Stimulated activated memory B cell treated with anti-CD40 and anti-IgM and Interleukin-4, amounts not matched to agents 10 μg/mL and 1 μg/mL and 100 μg/mL, for 72 hours (primary cell): ENCODE data around the gene SEMA3B.

Experiments
- ATAC-seq: fragments of 150-1000 bp; cut with Tn5 transposase; 2 replicates; pipeline ENCODE4 v1.10.0; 2021
- H3K27ac Mint-ChIP-seq: one replicate; pipeline ENCODE4 v1.8.0; 2022; ENCODE audit warnings: mild to moderate bottlenecking, mixed read lengths
- H3K27me3 Mint-ChIP-seq: one replicate; pipeline ENCODE4 v1.8.0; 2022; ENCODE audit warnings: mixed read lengths
- H3K36me3 Mint-ChIP-seq: one replicate; pipeline ENCODE4 v1.8.0; 2022; ENCODE audit warnings: mixed read lengths
- H3K4me1 Mint-ChIP-seq: one replicate; pipeline ENCODE4 v1.8.0; 2022; ENCODE audit warnings: mixed read lengths
- H3K4me3 Mint-ChIP-seq: one replicate; pipeline ENCODE4 v1.8.0; 2022; ENCODE audit warnings: mild to moderate bottlenecking, moderate library complexity, mixed read lengths
- H3K9me3 Mint-ChIP-seq: one replicate; pipeline ENCODE4 v1.8.0; 2022; ENCODE audit warnings: mixed read lengths

Gene SEMA3B

DNA sequence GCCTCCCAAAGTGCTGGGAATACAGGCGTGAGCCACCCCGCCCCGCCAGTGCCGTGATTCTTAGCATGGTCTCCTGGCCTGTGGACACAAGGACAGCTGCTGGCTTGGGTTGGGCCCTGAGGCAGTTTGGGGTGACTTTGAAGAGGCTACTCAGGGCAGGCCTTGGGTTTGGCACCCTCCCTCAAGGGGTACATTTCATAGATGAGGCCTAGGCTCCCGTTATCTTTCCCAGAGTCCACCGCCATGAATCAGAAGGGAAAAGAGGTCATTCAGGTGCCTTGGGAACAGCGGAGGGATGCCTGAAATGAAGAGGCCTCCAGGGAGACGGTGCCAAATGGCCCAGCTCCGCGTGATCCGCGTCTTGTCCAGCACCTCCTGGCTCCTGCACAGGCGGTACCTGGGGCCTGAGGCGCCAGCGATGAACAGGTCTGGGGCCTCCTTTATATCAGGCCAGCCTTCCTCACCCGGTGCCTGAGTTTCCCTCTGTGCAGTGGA lies 23.6 kb upstream of the SEMA3B start:
- no peak for ATAC-seq
- Mint-ChIP-seq H3K4me3 (peak overlapping the region; percentile 77), H3K4me1 (peaks cover 97% of the 10 kb centered on the region), H3K27me3 (no peaks in the 10 kb centered on the region), H3K27ac (peak overlapping the region; percentile 95), H3K9me3 (no peaks in the 10 kb centered on the region), H3K36me3 (peaks cover 13% of the 10 kb centered on the region)

DNA sequence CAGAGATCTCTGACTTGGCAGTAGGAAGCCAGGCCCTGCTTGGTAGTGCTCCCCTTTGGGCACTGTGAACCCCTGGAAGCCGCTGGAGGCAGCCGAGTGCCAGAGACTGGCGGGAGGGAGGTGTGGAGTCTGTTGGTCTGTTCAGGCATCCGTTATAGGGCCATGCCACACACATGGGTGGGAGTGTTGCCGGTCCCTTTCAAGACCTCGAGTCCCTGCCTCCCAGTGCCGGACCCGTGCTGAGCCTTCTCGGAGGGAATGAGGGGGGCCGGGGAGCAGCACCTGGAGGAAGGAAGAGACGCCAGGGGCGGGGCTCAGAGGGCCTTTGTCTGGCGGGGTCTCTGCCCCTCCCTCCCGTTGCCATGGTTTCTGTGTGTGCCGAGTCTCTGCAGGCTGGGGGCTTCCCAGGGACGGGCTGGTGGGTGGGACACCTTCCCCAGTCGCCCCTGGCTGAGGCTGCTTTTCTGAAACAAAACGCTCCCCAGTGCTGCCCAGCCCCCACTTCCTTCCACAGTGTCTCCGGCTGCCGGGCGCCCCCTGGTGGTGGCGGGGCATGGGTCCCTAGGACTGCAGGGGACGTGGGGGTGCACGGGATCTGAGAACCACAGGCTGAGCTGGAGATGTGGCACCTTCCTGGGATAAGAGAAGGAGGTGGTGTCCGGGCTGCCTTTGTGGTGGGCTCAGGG lies 23.0 kb upstream of the SEMA3B start:
- peak; percentile 91 for ATAC-seq
- peaks cover 97% of the 10 kb centered on the region for H3K4me1 Mint-ChIP-seq

DNA sequence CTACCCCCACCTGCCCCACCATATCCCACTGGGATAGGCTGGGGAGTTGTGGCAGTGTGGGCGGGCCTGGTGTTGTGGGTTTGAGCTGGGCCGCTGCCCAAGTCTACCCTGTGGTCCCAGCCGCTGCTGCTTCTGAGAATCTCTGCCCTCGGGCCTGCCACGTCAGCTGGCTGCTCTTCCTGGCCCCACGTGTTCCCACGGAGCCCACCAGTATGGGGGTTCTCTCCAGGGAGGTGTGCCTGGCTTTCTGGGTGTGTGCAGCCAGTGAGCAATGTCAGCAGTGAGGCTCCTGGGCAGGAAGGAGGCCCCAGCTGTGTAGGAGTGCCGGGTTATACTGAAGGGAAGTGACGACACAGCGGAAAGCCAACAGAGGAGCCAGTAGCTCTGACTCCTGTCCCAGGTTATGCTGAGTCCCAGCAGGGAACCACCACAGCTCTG lies 22.4 kb upstream of the SEMA3B start:
- peak; percentile 76 for ATAC-seq
- H3K9me3 Mint-ChIP-seq, result no peaks in the 10 kb centered on the region

More for the DNA sequence above, 23.0 kb upstream of the SEMA3B start:
- H3K27me3 Mint-ChIP-seq, result no peaks in the 10 kb centered on the region
- no peaks in the 10 kb centered on the region for H3K9me3 Mint-ChIP-seq
- peak overlapping the region; percentile 95 for H3K27ac Mint-ChIP-seq
- peaks cover 18% of the 10 kb centered on the region for H3K36me3 Mint-ChIP-seq
- peak overlapping the region; percentile 77 for H3K4me3 Mint-ChIP-seq

DNA sequence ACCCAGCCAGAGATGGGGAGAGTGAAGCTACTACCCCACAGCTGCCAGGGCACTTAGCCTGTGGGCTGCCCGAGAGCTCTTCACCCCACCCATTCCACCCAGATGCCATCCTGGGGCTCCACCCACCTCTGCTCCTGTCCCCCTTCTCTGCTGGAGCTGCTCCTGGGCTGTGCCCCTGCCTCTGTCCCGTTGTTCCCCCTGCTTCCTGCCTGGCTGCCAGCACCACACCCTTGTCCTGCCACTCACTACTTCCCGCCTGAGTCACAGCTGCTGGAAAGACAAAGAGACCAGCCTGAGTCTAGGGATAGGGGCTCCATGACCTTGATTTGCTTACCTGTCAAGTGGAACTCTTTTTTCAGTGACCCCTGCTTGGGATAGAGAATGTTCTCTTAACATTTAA lies 20.6 kb upstream of the SEMA3B start:
- no peaks in the 10 kb centered on the region for H3K9me3 Mint-ChIP-seq
- H3K4me1 Mint-ChIP-seq, result peaks cover 82% of the 10 kb centered on the region
- H3K36me3 Mint-ChIP-seq, result peaks cover 18% of the 10 kb centered on the region
- no peak for ATAC-seq
- no peaks in the 10 kb centered on the region for H3K27me3 Mint-ChIP-seq
- H3K27ac Mint-ChIP-seq, result peak overlapping the region; percentile 57
- H3K4me3 Mint-ChIP-seq, result no peak overlapping the region

More for the DNA sequence above, 22.4 kb upstream of the SEMA3B start:
- peak overlapping the region; percentile 95 for H3K27ac Mint-ChIP-seq
- peaks cover 97% of the 10 kb centered on the region for H3K4me1 Mint-ChIP-seq
- no peaks in the 10 kb centered on the region for H3K27me3 Mint-ChIP-seq
- peaks cover 17% of the 10 kb centered on the region for H3K36me3 Mint-ChIP-seq
- H3K4me3 Mint-ChIP-seq, result peak overlapping the region; percentile 77

DNA sequence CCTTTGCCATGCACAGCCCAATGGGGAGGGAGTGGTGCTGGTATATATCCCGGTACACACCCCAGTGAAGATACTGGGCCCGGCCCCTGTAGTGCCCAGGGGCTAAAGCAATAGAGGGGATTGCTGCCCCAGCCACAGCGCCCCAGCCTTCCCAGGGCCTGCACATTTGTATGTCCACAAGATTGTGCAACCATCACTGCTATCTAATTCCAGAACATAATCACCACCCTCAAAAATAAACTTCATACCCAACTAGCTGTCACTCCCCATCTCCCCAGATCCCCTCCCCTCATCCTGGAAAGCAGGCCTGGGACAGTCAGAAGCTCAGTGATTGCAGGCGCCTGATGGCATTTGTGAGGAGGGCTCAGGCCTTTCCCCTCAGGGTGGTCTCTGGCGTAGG lies 19.5 kb upstream of the SEMA3B start:
- Mint-ChIP-seq H3K27ac (no peak overlapping the region), H3K4me1 (peaks cover 82% of the 10 kb centered on the region), H3K36me3 (peaks cover 25% of the 10 kb centered on the region), H3K27me3 (no peaks in the 10 kb centered on the region), H3K9me3 (no peaks in the 10 kb centered on the region), H3K4me3 (no peak overlapping the region)
- no peak for ATAC-seq

DNA sequence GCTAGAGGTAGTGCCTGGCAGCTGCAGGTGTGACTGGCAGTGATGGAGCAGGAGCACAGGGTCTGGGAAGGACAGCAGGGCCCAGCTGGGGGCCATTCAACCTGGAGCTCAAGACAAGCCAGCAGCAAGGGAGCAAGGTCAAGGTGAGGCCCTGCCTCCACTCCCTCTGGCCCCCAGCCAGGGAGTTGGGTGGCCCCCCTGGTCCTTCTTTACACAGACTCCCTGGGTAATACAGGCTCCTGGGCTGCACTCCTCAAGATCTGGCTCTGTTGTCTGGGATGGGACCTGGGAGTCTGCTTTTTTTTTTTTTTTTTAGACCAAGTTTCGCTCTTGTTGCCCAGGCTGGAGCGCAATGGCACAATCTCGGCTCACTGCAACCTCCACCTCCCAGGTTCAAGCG lies 18.4 kb upstream of the SEMA3B start:
- Mint-ChIP-seq H3K27me3 (no peaks in the 10 kb centered on the region), H3K27ac (peak overlapping the region; percentile 43), H3K9me3 (no peaks in the 10 kb centered on the region), H3K4me1 (peaks cover 77% of the 10 kb centered on the region), H3K36me3 (peaks cover 30% of the 10 kb centered on the region), H3K4me3 (no peak overlapping the region)
- ATAC-seq, result no peak

DNA sequence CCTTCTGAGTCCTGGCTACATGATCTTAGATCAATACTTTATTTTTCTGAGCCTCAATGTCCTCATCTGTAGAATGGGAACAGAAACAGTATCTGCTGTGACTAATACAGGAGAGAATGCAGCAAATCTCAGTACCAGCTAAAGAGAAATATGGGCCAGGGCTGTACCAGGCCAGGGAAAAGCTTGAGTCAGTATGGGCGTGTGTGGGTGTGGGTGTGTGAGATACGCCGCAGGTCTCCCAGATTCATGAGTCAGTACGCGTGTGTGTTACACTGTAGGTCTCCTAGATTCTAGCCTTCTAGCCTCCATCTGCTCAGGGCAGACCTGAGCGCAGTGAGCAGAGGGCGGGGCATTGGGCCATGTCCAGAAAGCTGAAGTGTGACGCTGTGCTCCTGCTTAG lies 17.7 kb upstream of the SEMA3B start:
- no peak for ATAC-seq
- H3K27me3 Mint-ChIP-seq, result no peaks in the 10 kb centered on the region
- H3K36me3 Mint-ChIP-seq, result peaks cover 30% of the 10 kb centered on the region
- H3K9me3 Mint-ChIP-seq, result no peaks in the 10 kb centered on the region
- peaks cover 70% of the 10 kb centered on the region for H3K4me1 Mint-ChIP-seq
- no peak overlapping the region for H3K4me3 Mint-ChIP-seq
- H3K27ac Mint-ChIP-seq, result no peak overlapping the region

DNA sequence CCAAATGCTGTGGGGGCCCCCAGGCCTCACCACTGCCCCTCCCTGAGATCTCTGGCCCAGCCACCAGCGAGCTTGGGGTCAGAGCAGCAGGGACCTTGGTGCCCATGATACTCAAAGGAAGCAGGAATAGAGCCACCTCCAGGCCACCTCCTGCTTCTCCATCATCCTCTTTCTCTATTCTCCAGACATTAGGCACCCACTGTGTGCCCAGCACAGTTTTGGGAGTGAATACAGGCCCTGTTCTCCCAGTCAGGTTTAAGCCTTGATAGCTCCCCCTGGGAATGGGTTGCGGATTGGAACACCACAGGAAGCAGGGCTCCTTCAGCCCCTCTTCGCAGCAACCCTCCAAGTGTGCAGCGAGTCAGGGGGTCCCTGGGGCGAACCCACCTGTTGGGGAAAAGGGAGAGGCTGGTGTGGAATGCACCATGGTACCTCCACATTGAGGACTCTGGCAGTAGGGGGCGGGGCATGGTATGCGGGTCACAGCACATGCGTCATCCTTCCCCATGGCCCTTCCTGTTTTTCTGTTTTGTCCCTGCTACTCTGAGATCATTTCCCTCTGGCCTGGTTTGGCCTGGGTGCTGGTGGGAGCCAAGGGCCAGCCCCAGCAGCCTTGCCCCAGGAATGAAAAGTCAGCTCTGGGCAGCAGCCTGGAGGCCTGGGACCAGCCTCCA lies 14.2 kb upstream of the SEMA3B start:
- H3K27me3 Mint-ChIP-seq, result no peaks in the 10 kb centered on the region
- no peaks in the 10 kb centered on the region for H3K9me3 Mint-ChIP-seq
- no peak overlapping the region for H3K4me3 Mint-ChIP-seq
- peaks cover 47% of the 10 kb centered on the region for H3K4me1 Mint-ChIP-seq
- H3K36me3 Mint-ChIP-seq, result peaks cover 55% of the 10 kb centered on the region
- peak overlapping the region; percentile 65 for H3K27ac Mint-ChIP-seq
- no peak for ATAC-seq

DNA sequence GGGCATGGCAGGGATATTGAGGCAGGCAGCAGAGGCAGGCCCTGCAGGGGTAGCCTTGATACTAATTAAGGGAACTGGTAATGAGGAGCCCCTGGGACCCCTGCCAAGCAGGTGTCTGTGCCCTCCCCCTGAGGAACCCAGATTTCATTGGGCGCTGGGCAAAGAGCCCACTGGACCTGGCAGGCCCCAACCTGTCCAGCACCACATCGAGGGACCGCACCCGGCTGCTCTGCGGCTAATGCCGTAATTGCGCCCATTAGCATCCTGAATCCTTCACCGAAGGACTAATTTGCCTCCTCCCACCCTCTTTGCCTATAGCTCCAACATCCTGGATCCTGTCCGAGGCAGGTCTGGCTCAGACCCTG lies 13.7 kb upstream of the SEMA3B start:
- ATAC-seq, result no peak
- Mint-ChIP-seq H3K4me3 (no peak overlapping the region), H3K9me3 (no peaks in the 10 kb centered on the region), H3K36me3 (peaks cover 52% of the 10 kb centered on the region), H3K27me3 (no peaks in the 10 kb centered on the region), H3K4me1 (peaks cover 46% of the 10 kb centered on the region), H3K27ac (peak overlapping the region; percentile 65)

DNA sequence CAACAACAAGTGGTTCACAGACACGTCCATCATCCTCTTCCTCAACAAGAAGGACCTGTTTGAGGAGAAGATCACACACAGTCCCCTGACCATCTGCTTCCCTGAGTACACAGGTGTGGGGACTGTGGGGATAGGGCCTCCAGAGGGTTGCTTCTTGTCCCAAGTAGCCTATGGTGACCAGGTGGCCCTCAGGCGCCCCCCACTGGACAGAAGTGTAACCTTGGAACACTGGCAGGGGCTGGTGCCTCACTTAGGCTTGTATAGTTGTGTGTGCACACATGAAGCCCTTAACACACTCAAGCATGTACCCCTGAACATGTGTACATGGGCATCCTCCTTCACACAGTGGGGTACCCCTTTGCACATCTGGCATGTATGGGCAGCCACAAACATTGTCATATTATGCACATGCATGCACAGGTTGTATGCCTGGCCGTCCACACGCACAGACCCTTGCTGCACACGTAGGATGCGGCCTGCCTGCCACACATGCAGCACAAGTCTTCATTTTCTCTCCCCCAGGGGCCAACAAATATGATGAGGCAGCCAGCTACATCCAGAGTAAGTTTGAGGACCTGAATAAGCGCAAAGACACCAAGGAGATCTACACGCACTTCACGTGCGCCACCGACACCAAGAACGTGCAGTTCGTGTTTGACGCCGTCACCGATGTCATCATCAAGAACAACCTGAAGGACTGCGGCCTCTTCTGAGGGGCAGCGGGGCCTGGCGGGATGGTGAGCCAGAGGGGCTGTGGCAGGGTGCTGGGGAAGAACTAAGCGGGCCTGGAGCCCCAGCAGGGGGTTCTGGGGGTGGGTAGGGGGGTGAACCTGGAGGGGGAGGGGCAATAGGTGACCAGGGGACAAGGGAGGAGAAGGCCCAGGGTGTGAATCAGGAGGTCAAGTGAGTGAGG lies 11.7 kb upstream of the SEMA3B start:
- Mint-ChIP-seq H3K36me3 (peaks cover 43% of the 10 kb centered on the region), H3K9me3 (no peaks in the 10 kb centered on the region), H3K4me1 (peaks cover 36% of the 10 kb centered on the region)

DNA sequence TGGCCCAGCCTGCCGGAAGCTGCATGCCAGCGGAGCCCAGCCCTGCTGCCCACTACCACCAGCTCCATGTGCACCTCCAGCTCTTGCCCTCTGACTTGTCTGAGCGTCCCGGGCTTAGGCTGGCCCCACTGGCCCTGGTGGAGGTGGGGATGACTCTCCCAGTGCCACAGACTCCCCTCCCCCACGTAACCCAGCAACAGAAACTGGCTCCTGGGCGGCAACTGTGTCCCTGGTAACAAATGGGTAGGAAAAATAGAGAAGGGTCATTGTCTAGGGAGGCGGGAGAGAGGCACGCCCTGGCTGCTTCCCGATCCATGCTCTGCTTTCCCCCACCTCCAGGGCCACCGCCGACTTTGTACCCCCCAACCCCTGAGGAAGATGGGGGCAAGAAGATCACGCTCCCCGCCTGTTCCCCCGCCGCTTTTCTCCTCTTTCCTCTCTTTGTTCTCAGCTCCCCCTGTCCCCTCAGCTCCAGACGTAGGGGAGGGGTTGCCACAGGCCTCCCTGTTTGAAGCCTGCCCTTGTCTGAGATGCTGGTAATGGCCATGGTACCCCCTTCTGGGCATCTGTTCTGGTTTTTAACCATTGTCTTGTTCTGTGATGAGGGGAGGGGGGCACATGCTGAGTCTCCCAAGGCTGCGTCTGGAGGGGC lies 10.8 kb upstream of the SEMA3B start:
- ATAC-seq, result no peak
- no peaks in the 10 kb centered on the region for H3K9me3 Mint-ChIP-seq
- H3K4me1 Mint-ChIP-seq, result peaks cover 35% of the 10 kb centered on the region
- no peaks in the 10 kb centered on the region for H3K27me3 Mint-ChIP-seq
- H3K36me3 Mint-ChIP-seq, result peaks cover 43% of the 10 kb centered on the region
- H3K27ac Mint-ChIP-seq, result no peak overlapping the region
- H3K4me3 Mint-ChIP-seq, result no peak overlapping the region

More for the DNA sequence above, 11.7 kb upstream of the SEMA3B start:
- ATAC-seq, result no peak
- Mint-ChIP-seq H3K27ac (no peak overlapping the region), H3K27me3 (no peaks in the 10 kb centered on the region), H3K4me3 (no peak overlapping the region)

DNA sequence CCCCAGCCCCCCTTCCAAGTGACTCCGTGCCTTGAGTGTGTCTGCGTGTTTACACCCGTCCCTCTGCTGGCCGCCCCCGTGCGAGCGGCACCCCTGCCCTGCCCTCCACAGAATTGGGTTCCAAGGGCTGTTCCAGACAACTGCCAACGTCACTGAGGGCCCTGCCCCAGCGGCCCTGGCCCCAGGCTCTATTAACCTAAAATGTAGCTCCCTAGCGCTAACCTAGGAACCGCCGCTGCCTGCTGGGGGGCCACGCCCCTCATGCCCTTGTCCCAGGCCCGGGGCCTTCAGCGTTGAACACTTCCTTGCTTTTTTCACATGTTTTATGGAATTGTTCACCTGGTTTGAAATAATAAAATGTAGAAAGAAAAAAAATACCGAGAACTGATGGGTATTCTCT lies 10.0 kb upstream of the SEMA3B start:
- H3K4me3 Mint-ChIP-seq, result no peak overlapping the region
- H3K4me1 Mint-ChIP-seq, result peaks cover 27% of the 10 kb centered on the region
- ATAC-seq, result no peak
- peaks cover 2% of the 10 kb centered on the region for H3K27me3 Mint-ChIP-seq
- peak overlapping the region; percentile 45 for H3K27ac Mint-ChIP-seq
- H3K36me3 Mint-ChIP-seq, result peaks cover 36% of the 10 kb centered on the region
- H3K9me3 Mint-ChIP-seq, result no peaks in the 10 kb centered on the region

DNA sequence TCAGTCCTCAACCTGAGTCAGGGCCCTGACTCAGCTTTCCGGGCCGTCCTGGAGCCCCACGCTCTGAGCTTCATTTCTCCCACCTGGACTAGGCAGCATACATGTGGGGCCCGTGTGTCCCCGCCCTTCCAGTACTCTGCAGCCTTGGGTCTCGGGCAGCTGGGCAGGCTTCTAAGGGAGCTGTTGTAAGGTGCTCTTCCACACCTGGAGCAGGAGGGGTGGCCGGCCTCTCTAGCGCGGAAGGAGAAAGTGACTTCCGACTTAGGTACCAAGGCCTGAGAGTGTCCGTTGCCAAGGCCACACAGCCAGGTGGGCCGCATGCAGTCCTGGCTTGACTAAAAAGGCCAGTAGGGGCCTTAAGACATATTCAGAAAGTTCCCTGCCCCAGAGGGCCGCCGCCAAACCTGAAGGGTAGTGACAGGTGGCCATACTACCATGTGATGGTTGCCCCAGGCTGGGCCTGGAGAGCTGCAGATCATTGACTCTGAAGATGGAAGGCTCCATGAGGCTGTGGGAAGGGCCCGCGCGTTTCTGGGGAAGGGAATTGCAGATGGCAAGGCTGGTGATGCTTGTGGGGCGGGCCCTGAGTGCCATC lies 9.4 kb upstream of the SEMA3B start:
- peak overlapping the region; percentile 63 for H3K4me3 Mint-ChIP-seq
- H3K27me3 Mint-ChIP-seq, result peaks cover 8% of the 10 kb centered on the region
- H3K27ac Mint-ChIP-seq, result peak overlapping the region; percentile 45
- H3K9me3 Mint-ChIP-seq, result no peaks in the 10 kb centered on the region
- H3K36me3 Mint-ChIP-seq, result peaks cover 34% of the 10 kb centered on the region
- H3K4me1 Mint-ChIP-seq, result peaks cover 22% of the 10 kb centered on the region
- peak; percentile 17 for ATAC-seq
